Measurements from ENCODE around the gene TGIF2.

- TF ChIP-seq CTCF (IDR thresholded peaks at IDR 0.05) = no peak
- no peak for TF ChIP-seq POLR2AphosphoS5 (IDR thresholded peaks at IDR 0.05; ENCODE audit: low read depth, low read length)
- TF ChIP-seq JUND (IDR thresholded peaks at IDR 0.05) = no peak
- TF ChIP-seq NRF1 (IDR thresholded peaks at IDR 0.05; ENCODE audit: low read depth, low read length) = no peak
- TF ChIP-seq GABPA (IDR thresholded peaks at IDR 0.05; ENCODE audit: low read depth) = no peak
- TF ChIP-seq MAX (IDR thresholded peaks at IDR 0.05; ENCODE audit: low read depth) = no peak
- TF ChIP-seq TAF1 (IDR thresholded peaks at IDR 0.05; ENCODE audit: borderline replicate concordance, low read depth, low read length) = no peak
- no peak for TF ChIP-seq USF2 (IDR thresholded peaks at IDR 0.05; ENCODE audit: borderline replicate concordance, low read depth, low read length)
- no peak for TF ChIP-seq FOXM1 (IDR thresholded peaks at IDR 0.05; ENCODE audit: low read depth)
- no peak for TF ChIP-seq NFIC (IDR thresholded peaks at IDR 0.05; ENCODE audit: borderline replicate concordance)
Measured at GRCh38 chr20:36632487-36633284, 59.3 kb downstream of the TGIF2 start.

All from SK-N-SH (cell line).